Central memory CD8-positive, alpha-beta T cell (primary cell): ENCODE data around the gene MPHOSPH9.
"Not testable (repeated sequence)": the region's sequence is repeated elsewhere in the genome, so short reads cannot be mapped to it uniquely, and the experiment has no call there.

Experiments used
- ATAC-seq: fragments of 150-1000 bp; cut with Tn5 transposase; replicated peaks from 2 replicates; pipeline ENCODE4 v1.10.0; 2022; ENCODE audit warnings: mild to moderate bottlenecking, moderate FRiP score, moderate number of reproducible peaks; ENCODE audit not compliant: poor library complexity, severe bottlenecking; ENCODE audit errors: extremely low read depth
- DNase-seq, 2 donors: peaks; one replicate each; pipeline ENCODE4 v3.0.0; 2021; ENCODE audit warnings: low spot score in 2 of 2
- H3K27ac Mint-ChIP-seq: one replicate; pipeline ENCODE4 v1.8.0; 2022; ENCODE audit warnings: low read depth, mild to moderate bottlenecking, moderate library complexity, mixed read lengths
- H3K27me3 Mint-ChIP-seq: one replicate; pipeline ENCODE4 v1.8.0; 2022; ENCODE audit warnings: mixed read lengths
- H3K36me3 Mint-ChIP-seq: one replicate; pipeline ENCODE4 v1.8.0; 2022; ENCODE audit warnings: mild to moderate bottlenecking, moderate library complexity, mixed read lengths; ENCODE audit not compliant: insufficient read depth
- H3K4me1 Mint-ChIP-seq: one replicate; pipeline ENCODE4 v1.8.0; 2022; ENCODE audit warnings: mixed read lengths
- H3K4me3 Mint-ChIP-seq: one replicate; pipeline ENCODE4 v1.8.0; 2022; ENCODE audit warnings: mild to moderate bottlenecking, moderate library complexity, mixed read lengths
- H3K9me3 Mint-ChIP-seq: one replicate; pipeline ENCODE4 v1.8.0; 2022; ENCODE audit warnings: mixed read lengths

MPHOSPH9 gene

DNA sequence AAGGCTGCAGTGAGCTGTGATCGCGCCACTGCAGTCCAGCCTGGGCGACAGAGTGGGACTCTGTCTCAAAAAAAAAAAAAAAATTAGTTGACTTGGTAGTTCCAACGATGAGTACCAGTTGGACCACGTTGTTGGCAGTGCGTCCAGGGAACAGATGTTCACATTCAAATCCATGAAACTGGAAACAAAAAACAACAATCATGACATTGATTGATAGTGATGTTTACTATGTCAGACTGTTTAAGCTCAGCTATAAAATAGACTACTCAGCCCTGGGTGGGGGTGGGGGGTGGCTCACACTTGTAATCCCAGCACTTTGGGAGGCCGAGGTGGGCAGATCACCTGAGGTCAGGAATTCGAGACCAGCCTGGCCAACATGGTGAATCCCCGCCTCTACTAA lies 19.4 kb upstream of the MPHOSPH9 start:
- not testable (repeated sequence) for ATAC-seq, H3K27me3 Mint-ChIP-seq, H3K9me3 Mint-ChIP-seq, H3K4me3 Mint-ChIP-seq, DNase-seq, H3K27ac Mint-ChIP-seq
- H3K36me3 Mint-ChIP-seq, result peaks cover 38% of the 10 kb centered on the region
- H3K4me1 Mint-ChIP-seq, result peaks cover 34% of the 10 kb centered on the region

GRCh38 chr12:123251403-123252076 lies 18.6 kb upstream of the MPHOSPH9 start:
- H3K36me3 Mint-ChIP-seq, result peaks cover 31% of the 10 kb centered on the region
- no peaks in the 10 kb centered on the region for H3K27me3 Mint-ChIP-seq
- peak overlapping the region; percentile 46 for H3K27ac Mint-ChIP-seq
- no peaks in the 10 kb centered on the region for H3K9me3 Mint-ChIP-seq
- no peak for DNase-seq
- H3K4me3 Mint-ChIP-seq, result no peak overlapping the region
- ATAC-seq, result no peak
- H3K4me1 Mint-ChIP-seq, result peaks cover 41% of the 10 kb centered on the region

DNA sequence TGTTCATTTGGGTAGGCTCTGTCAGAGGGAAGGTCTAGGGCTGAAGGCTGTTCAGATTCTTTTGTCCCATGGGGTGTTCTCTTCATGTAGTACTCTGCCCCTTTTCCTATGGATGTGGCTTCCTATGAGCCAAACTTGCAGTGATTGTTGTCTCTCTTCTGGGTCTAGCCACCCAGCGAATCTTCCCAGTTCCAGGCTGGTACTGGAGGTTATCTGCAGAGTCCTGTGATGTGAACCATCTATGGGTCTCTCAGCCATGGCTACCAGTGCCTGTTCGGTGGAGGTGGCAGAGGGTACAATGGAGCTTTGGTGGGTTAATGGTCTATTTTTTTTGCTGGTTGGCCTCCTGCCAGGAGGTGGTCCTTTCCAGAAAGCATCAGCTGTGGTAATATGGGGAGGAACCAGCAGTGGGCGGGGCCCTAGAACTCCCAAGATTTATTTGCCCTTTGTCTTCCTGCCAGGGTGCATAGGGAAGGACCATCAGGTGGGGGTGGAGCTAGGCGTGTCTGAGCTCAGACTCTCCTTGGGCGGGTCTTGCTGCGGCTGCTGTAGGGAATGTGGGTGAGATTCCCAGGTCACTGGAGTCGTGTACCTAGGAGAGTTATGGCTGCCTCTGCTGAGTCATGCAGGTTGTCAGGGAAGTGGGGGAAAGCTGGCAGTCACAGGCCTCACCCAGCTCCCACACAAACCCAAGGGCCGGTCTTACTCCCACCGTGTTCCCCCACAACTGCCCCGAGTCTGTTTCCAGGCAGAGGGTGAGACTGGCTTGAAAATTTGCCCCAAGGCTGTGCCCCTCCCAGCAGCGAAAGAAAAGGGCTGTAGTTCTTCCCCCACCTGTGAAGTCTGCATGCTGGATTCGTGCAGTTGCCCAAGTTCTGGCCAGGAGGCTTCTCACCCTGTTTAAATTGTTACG lies 17.8 kb upstream of the MPHOSPH9 start:
- Mint-ChIP-seq H3K4me3 (no peak overlapping the region), H3K27ac (peak overlapping the region; percentile 46), H3K9me3 (no peaks in the 10 kb centered on the region), H3K27me3 (no peaks in the 10 kb centered on the region), H3K36me3 (peaks cover 25% of the 10 kb centered on the region), H3K4me1 (peaks cover 48% of the 10 kb centered on the region)
- ATAC-seq (no peak), DNase-seq (no peak)

DNA sequence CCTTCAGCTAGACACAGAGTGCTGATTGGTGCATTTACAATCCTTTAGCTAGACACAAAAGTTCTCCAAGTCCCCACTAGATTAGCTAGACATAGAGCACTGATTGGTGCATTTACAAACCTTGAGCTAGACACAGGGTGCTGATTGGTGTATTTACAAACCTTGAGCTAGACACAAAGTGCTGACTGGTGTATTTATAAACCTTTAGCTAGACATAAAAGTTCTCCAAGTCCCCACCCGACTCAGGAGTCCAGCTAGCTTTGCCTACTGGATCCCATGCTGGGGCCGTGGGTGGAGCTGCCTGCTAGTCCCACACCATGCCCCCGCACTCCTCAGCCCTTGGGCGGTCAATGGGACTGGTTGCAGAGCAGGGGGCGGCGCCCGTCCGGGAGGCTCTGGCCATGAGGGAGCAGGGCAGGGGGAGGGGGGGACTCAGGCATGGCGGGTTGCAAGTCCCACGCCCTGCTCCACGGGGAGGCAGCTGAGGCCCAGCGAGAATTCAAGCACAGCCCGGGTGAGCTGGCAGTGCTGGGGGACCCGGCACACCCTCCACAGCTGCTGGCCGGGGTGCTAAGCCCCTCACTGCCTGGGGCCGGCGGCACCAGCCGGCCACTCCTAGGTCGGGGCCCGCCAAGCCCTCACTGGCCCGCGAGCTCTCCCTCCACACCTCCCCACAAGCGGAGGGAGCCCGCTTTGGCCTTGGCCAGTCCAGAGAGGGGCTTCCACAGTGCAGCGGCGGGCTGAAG lies 16.2 kb upstream of the MPHOSPH9 start:
- ATAC-seq, DNase-seq, H3K27ac Mint-ChIP-seq, H3K27me3 Mint-ChIP-seq, H3K9me3 Mint-ChIP-seq, H3K4me3 Mint-ChIP-seq: not testable (repeated sequence)
- Mint-ChIP-seq H3K4me1 (peaks cover 56% of the 10 kb centered on the region), H3K36me3 (peaks cover 16% of the 10 kb centered on the region)

DNA sequence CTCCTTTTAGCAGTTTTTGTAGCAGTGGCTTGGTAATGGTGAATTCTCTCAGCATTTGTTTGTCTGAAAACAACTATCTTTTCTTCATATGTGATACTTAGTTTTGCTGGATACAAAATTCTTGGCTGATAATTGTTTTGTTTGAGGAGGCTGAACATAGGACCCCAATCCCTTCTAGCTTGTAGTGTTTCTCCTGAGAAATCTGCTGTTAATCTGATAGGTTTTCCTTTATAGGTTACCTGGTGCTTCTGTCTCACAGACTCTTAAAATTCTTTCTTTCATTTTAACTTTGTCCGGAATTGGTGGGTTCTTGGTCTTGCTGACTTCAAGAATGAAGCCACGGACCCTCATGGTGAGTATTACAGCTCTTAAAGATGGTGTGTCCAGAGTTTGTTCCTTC lies 15.2 kb upstream of the MPHOSPH9 start:
- Mint-ChIP-seq H3K4me1 (peaks cover 56% of the 10 kb centered on the region), H3K27ac (peak overlapping the region; percentile 36)
- not testable (repeated sequence) for H3K9me3 Mint-ChIP-seq, H3K27me3 Mint-ChIP-seq, H3K36me3 Mint-ChIP-seq, H3K4me3 Mint-ChIP-seq, ATAC-seq, DNase-seq

DNA sequence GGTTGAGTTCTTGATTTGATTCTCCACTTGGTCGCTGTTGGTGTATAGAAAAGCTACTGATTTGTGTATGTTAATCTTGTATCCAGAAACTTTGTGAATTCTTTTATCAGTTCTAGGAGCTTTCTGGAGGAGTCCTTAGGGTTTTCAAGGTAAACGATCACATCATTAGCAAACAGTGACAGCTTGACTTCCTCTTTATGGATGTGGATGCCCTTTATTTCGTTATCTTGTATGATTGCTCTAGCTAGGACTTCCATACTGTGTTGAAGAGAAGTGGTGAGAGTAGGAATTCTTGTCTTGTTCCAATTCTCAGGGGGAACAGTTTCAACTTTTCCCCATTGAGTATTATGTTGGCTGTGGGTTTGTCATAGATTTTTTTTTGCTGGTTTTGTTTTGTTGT lies 12.7 kb upstream of the MPHOSPH9 start:
- Mint-ChIP-seq H3K36me3 (peaks cover 20% of the 10 kb centered on the region), H3K9me3 (no peaks in the 10 kb centered on the region), H3K27me3 (no peaks in the 10 kb centered on the region), H3K4me3 (peak overlapping the region; percentile 31), H3K4me1 (peaks cover 60% of the 10 kb centered on the region), H3K27ac (peak overlapping the region; percentile 70)
- no peak for DNase-seq
- no peak for ATAC-seq

- no peaks in the 10 kb centered on the region for H3K27me3 Mint-ChIP-seq
- H3K9me3 Mint-ChIP-seq, result no peaks in the 10 kb centered on the region
- DNase-seq (no peak), ATAC-seq (no peak)
- peaks cover 55% of the 10 kb centered on the region for H3K4me1 Mint-ChIP-seq
- peaks cover 23% of the 10 kb centered on the region for H3K36me3 Mint-ChIP-seq
- H3K27ac Mint-ChIP-seq, result peak overlapping the region; percentile 51
- H3K4me3 Mint-ChIP-seq, result no peak overlapping the region
Measured at GRCh38 chr12:123243671-123244262, 10.8 kb upstream of the MPHOSPH9 start.

- DNase-seq (no peak), ATAC-seq (no peak)
- Mint-ChIP-seq H3K27ac (peak overlapping the region; percentile 53), H3K27me3 (no peaks in the 10 kb centered on the region), H3K9me3 (no peaks in the 10 kb centered on the region), H3K36me3 (peaks cover 26% of the 10 kb centered on the region), H3K4me1 (peaks cover 49% of the 10 kb centered on the region), H3K4me3 (no peak overlapping the region)
Measured at GRCh38 chr12:123242116-123242904, 9.4 kb upstream of the MPHOSPH9 start.

DNA sequence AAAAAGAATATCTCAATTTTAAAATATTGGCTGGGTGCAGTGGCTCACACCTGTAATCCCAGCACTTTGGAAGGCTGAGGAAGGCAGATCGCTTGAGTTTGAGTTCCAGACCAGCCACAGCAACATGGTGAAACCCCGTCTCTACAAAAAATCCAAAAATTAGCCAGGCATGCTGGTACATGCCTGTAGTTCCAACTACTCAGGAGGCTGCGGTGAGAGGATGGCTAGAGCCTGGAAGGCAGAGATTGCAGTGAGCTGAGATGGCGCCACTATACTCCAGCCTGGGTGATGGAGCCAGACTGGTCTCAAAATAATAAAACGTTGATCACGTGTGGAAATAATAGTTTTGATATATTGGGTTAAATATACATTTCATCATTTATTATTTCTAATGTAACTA lies 6.0 kb upstream of the MPHOSPH9 start:
- Mint-ChIP-seq H3K9me3 (no peaks in the 10 kb centered on the region), H3K27me3 (no peaks in the 10 kb centered on the region), H3K27ac (no peak overlapping the region), H3K36me3 (peaks cover 31% of the 10 kb centered on the region), H3K4me3 (no peak overlapping the region), H3K4me1 (peaks cover 42% of the 10 kb centered on the region)
- no peak for DNase-seq
- no peak for ATAC-seq

GRCh38 chr12:123238330-123238682 lies 5.4 kb upstream of the MPHOSPH9 start:
- Mint-ChIP-seq H3K27me3 (no peaks in the 10 kb centered on the region), H3K4me1 (peaks cover 49% of the 10 kb centered on the region), H3K9me3 (no peaks in the 10 kb centered on the region), H3K36me3 (peaks cover 36% of the 10 kb centered on the region), H3K27ac (peak overlapping the region; percentile 41), H3K4me3 (no peak overlapping the region)
- DNase-seq, result no peak
- no peak for ATAC-seq

- peaks cover 49% of the 10 kb centered on the region for H3K4me1 Mint-ChIP-seq
- peak; percentile 57 for DNase-seq
- peak overlapping the region; percentile 41 for H3K27ac Mint-ChIP-seq
- peak overlapping the region; percentile 41 for H3K4me3 Mint-ChIP-seq
- ATAC-seq, result no peak
- no peaks in the 10 kb centered on the region for H3K27me3 Mint-ChIP-seq
- H3K36me3 Mint-ChIP-seq, result peaks cover 40% of the 10 kb centered on the region
- no peaks in the 10 kb centered on the region for H3K9me3 Mint-ChIP-seq
Measured at GRCh38 chr12:123237646-123238329, 4.8 kb upstream of the MPHOSPH9 start.
